Activated CD4-positive, alpha-beta T cell treated with anti-CD3 and anti-CD28 coated beads, Interleukin-2, amount 10 ng/mL, durations not matched to agents 7 days and 5 days (primary cell): ENCODE measurements around the gene VCAM1. TPM values are rescaled to one million over a fixed set of nuclear protein-coding genes. Genes with fewer than 3 reads are reported as not detected.

Experiments used
- CTCF ChIA-PET: fragments of 350-600 bp; sonication (Branson Sonifier 250); formaldehyde crosslinking; loops from one replicate; lab custom pipeline; 2021; ENCODE audit warnings: antibody characterized with exemption; lab: Charles Lee
- POLR2A ChIA-PET: fragments of 350-600 bp; sonication (Branson Sonifier 250); formaldehyde crosslinking; loops from one replicate; lab custom pipeline; 2021; ENCODE audit warnings: antibody characterized with exemption; lab: Charles Lee
- DNase-seq: peaks from one replicate; pipeline ENCODE4 v3.0.0-alpha.2; 2020
- H3K27ac Mint-ChIP-seq: one replicate; pipeline ENCODE4 v1.8.0; 2021; ENCODE audit warnings: mild to moderate bottlenecking, moderate library complexity, mixed read lengths
- H3K27me3 Mint-ChIP-seq: one replicate; pipeline ENCODE4 v1.8.0; 2021; ENCODE audit warnings: mixed read lengths
- H3K36me3 Mint-ChIP-seq: one replicate; pipeline ENCODE4 v1.8.0; 2021; ENCODE audit warnings: low read depth, mixed read lengths
- H3K4me1 Mint-ChIP-seq: one replicate; pipeline ENCODE4 v1.8.0; 2021; ENCODE audit warnings: mixed read lengths
- H3K4me3 Mint-ChIP-seq: one replicate; pipeline ENCODE4 v1.8.0; 2021; ENCODE audit warnings: mild to moderate bottlenecking, moderate library complexity, mixed read lengths
- H3K9me3 Mint-ChIP-seq: one replicate; pipeline ENCODE4 v1.8.0; 2021; ENCODE audit warnings: mixed read lengths
- total RNA-seq, 2 experiments: library from RNA; stranded (reverse); gene quantifications; one replicate each; pipeline ENCODE4 v1.2.3, GENCODE V29; 2021

VCAM1 gene
- not detected for total RNA-seq

- CTCF ChIA-PET: no interaction called here
- Mint-ChIP-seq H3K36me3 (no peaks in the 10 kb centered on the region), H3K27ac (no peak within 1 kb of the TSS), H3K4me3 (no peak within 1 kb of the TSS), H3K9me3 (no peaks in the 10 kb centered on the region), H3K4me1 (no peaks in the 10 kb centered on the region), H3K27me3 (peaks cover 15% of the 10 kb centered on the region)
- no peak for DNase-seq
- POLR2A ChIA-PET: no interaction called here
Measured at GRCh38 chr1:100719490-100719889, at the start of gene VCAM1. VCAM1 (plus strand) TSS chr1:100719742; CDS start chr1:100719861, 119 bp downstream.

DNA sequence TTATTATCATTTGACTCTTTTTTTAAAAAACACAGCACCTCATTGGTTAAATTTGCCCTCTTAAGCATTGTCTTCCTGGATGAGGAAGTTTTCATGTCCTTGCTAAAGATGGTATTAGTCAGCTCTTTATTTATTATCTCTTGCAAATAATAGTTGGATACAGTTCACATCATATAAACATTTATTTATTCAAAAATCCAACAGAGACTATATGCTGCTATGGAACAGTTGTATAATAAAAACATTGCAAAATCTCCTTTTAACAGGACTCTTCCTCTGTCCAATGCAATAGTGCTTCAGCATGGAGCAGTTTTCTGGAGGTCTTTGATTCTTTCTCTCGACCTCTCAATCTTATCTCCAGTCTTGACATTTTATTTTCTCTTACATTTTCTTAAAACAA lies 49.5 kb upstream of the VCAM1 start:
- no peaks in the 10 kb centered on the region for H3K36me3 Mint-ChIP-seq
- peaks cover 5% of the 10 kb centered on the region for H3K27me3 Mint-ChIP-seq
- DNase-seq: no peak
- peaks cover 2% of the 10 kb centered on the region for H3K9me3 Mint-ChIP-seq
- H3K4me1 Mint-ChIP-seq: no peaks in the 10 kb centered on the region
- ChIA-PET POLR2A (no interaction called here), CTCF (no interaction called here)
- no peak overlapping the region for H3K27ac Mint-ChIP-seq
- H3K4me3 Mint-ChIP-seq: no peak overlapping the region

DNA sequence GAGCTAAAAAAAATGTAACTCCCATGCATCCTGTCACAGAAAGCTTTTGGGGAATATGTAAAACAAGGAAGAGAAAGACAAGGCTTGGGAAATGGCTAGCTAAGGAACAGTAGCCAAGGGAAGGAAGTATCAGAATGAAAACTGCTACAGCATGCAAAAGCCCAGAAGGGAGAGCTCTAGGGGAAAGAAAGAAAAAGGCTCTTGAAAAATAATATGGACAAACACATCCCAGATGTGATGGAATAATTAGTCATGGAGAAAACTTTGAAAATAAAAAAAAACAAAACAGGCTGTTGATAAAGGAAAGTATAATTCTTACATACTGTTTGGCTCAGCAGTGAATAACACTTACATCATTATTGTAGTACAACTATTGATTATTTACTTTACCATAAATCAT lies 47.9 kb upstream of the VCAM1 start:
- peaks cover 2% of the 10 kb centered on the region for H3K9me3 Mint-ChIP-seq
- no peak overlapping the region for H3K27ac Mint-ChIP-seq
- POLR2A ChIA-PET: no interaction called here
- CTCF ChIA-PET: no interaction called here
- H3K36me3 Mint-ChIP-seq: no peaks in the 10 kb centered on the region
- H3K4me1 Mint-ChIP-seq: no peaks in the 10 kb centered on the region
- DNase-seq: no peak
- peaks cover 5% of the 10 kb centered on the region for H3K27me3 Mint-ChIP-seq
- H3K4me3 Mint-ChIP-seq: no peak overlapping the region

DNA sequence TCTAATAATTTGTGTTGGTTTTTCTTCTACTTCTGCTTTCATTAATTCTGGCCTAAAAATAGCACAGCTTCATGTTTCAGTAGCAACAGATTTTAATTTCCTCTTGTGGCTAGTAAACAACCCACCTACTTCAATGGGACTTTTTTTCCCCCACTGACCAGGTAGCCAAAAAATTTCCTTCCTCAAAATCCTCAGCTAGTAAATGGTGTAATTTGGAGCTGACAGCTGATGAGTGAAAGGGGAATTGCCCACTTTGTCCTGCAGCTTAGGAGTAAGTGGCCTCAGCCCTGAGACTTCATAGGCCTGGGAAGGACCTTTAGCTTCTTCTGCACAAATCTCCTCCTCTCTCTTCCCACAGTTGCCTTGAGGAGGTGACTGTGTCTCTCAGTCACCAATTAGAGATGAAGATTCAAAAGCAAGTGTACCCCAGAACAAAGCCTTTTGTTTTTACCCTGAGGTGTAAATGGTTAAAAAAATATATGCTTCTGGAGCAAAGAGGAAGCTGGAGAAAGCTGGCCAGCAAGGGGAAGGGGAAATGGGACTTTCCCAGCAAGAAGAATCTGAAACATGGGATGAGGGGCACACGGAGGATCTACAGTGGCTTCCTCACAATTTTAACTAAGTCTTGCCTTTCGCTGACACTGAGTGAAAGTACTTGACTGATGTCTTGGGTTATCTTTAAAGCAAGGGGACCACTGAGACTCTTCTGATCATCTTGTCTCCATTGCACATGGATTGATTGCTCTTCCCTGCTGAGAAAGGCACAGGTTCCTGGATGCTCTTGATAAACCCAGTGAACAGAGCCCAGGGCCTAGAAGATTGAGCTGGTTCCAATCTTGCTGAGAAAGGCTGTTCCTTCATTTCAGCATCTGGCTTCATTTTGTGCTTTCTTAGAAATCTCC lies 35.8 kb upstream of the VCAM1 start:
- Mint-ChIP-seq H3K4me3 (no peak overlapping the region), H3K36me3 (no peaks in the 10 kb centered on the region), H3K27ac (no peak overlapping the region), H3K4me1 (no peaks in the 10 kb centered on the region), H3K9me3 (peaks cover 2% of the 10 kb centered on the region), H3K27me3 (no peaks in the 10 kb centered on the region)
- ChIA-PET CTCF (no interaction called here), POLR2A (no interaction called here)
- no peak for DNase-seq

DNA sequence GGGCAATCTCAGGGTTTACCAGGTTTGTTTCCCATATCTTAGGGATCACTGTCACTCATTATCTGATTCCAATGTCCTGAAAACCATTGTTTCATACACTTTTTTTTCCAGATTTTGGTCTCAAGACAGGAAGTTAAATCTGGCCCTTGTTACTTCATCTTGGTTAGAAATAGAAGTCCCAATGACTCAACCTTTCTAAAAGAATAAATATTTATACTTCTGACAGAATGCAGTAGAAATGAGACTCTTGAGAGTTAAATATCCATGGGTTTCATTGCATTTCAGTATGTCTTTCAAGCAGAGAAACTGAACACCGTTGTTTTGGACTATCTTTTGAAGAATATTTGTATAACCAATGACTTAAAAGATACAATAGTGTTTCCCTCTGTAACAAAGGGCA lies 19.8 kb upstream of the VCAM1 start:
- Mint-ChIP-seq H3K36me3 (no peaks in the 10 kb centered on the region), H3K4me1 (no peaks in the 10 kb centered on the region), H3K9me3 (peaks cover 2% of the 10 kb centered on the region), H3K4me3 (no peak overlapping the region), H3K27ac (no peak overlapping the region), H3K27me3 (peaks cover 20% of the 10 kb centered on the region)
- ChIA-PET CTCF (no interaction called here), POLR2A (no interaction called here)
- no peak for DNase-seq

DNA sequence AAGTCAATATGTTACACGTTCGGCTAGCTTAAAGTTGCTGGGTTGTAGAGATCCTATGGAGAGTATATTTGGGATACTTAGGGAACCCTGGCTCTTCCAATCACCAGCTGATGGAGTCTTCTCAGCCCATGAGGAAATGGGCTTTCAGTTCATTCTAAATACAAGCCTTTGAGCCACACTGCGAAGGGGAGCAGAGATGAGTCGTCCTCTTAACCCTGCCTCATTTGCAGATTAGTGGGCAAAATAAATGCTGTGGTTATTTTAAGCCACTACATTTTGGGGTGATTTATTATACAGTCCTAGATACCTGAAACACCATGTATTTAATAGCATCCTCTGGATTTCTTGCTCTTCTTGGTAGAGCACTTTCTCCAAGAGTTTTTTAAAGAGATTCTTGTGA lies 19.0 kb upstream of the VCAM1 start:
- H3K27ac Mint-ChIP-seq: no peak overlapping the region
- H3K9me3 Mint-ChIP-seq: peaks cover 2% of the 10 kb centered on the region
- POLR2A ChIA-PET: no interaction called here
- peaks cover 19% of the 10 kb centered on the region for H3K27me3 Mint-ChIP-seq
- no peak for DNase-seq
- no peak overlapping the region for H3K4me3 Mint-ChIP-seq
- no peaks in the 10 kb centered on the region for H3K36me3 Mint-ChIP-seq
- no peaks in the 10 kb centered on the region for H3K4me1 Mint-ChIP-seq
- CTCF ChIA-PET: no interaction called here

- Mint-ChIP-seq H3K36me3 (no peaks in the 10 kb centered on the region), H3K4me1 (no peaks in the 10 kb centered on the region), H3K4me3 (no peak overlapping the region), H3K27me3 (peaks cover 16% of the 10 kb centered on the region), H3K9me3 (no peaks in the 10 kb centered on the region), H3K27ac (no peak overlapping the region)
- no peak for DNase-seq
- ChIA-PET POLR2A (no interaction called here), CTCF (no interaction called here)
Measured at GRCh38 chr1:100703052-100703451, 16.5 kb upstream of the VCAM1 start.

DNA sequence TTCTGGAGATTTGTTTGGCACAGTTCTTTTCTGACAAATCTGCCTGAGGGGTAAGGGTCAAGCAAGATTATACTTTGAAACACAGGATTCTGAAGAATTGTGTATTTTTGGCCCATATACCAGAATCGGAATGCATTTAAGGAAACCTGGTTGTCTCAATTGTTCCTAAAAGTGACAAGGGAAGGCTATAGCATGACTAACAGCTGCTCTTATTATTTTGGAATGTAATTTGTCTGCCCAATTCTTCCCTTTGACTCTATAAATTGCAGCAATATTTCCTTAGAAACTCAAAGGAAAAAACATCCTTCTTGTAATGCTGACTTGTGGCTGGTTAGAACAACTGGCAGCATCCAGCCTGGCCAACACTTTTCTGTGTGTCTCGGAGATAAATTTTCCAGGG lies 15.8 kb upstream of the VCAM1 start:
- Mint-ChIP-seq H3K36me3 (no peaks in the 10 kb centered on the region), H3K27me3 (peaks cover 14% of the 10 kb centered on the region), H3K4me3 (no peak overlapping the region), H3K27ac (no peak overlapping the region), H3K4me1 (no peaks in the 10 kb centered on the region), H3K9me3 (no peaks in the 10 kb centered on the region)
- no peak for DNase-seq
- ChIA-PET CTCF (no interaction called here), POLR2A (no interaction called here)

DNA sequence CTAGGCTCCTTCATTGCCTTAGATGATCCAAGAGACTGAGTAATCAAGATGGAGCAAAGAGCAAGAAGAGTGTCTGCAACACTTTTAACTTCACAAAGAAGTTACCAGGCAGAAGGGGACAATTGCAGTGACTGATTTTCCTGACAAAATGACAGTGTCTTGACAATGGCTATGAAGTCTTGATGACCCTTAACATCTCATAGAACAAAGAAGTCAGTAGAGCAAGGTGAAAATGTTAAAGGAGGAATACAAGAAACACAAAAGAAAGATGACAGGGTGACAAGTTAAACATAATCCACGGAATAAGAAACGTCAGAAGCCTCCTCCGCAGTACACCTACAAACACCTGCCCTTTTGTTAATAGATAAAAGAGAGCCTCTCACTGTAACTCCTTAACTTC lies 15.1 kb upstream of the VCAM1 start:
- no peak for DNase-seq
- ChIA-PET POLR2A (no interaction called here), CTCF (no interaction called here)
- no peak overlapping the region for H3K4me3 Mint-ChIP-seq
- H3K9me3 Mint-ChIP-seq: no peaks in the 10 kb centered on the region
- no peaks in the 10 kb centered on the region for H3K4me1 Mint-ChIP-seq
- no peaks in the 10 kb centered on the region for H3K36me3 Mint-ChIP-seq
- H3K27me3 Mint-ChIP-seq: peaks cover 14% of the 10 kb centered on the region
- no peak overlapping the region for H3K27ac Mint-ChIP-seq

DNA sequence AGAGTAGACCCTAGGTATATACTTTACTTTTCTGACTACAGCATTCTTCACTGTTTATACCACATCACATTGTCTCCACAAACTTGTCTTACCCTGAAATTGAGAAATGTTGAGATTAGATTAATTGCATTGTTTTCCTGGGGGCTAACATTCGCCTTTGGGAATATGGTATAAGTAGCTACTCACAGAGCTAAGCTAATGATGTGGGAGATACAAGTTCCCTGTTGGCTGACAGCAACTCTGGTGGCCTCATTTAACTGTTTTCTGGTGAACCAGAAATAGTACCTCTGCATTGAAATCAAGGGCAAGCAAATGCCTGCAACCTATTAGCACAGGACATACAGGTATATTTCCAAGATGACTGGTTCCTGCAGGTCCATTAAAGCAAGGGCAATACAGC lies 13.2 kb upstream of the VCAM1 start:
- POLR2A ChIA-PET: no interaction called here
- Mint-ChIP-seq H3K36me3 (no peaks in the 10 kb centered on the region), H3K9me3 (no peaks in the 10 kb centered on the region), H3K4me1 (no peaks in the 10 kb centered on the region), H3K27ac (no peak overlapping the region), H3K27me3 (peaks cover 15% of the 10 kb centered on the region), H3K4me3 (no peak overlapping the region)
- CTCF ChIA-PET: no interaction called here
- no peak for DNase-seq

- Mint-ChIP-seq H3K27ac (no peak overlapping the region), H3K36me3 (no peaks in the 10 kb centered on the region), H3K27me3 (peaks cover 10% of the 10 kb centered on the region), H3K4me3 (no peak overlapping the region), H3K9me3 (no peaks in the 10 kb centered on the region), H3K4me1 (no peaks in the 10 kb centered on the region)
- POLR2A ChIA-PET: no interaction called here
- CTCF ChIA-PET: interaction anchor here (0.9 kb wide), 1 partner anchor 203 kb away, joined by 3 read pairs; no protein-coding TSS in a partner anchor
- no peak for DNase-seq
Measured at GRCh38 chr1:100706856-100707255, 12.7 kb upstream of the VCAM1 start.

- Mint-ChIP-seq H3K4me1 (peaks cover 12% of the 10 kb centered on the region), H3K4me3 (no peak overlapping the region), H3K9me3 (peaks cover 4% of the 10 kb centered on the region), H3K27ac (no peak overlapping the region), H3K27me3 (peaks cover 7% of the 10 kb centered on the region), H3K36me3 (no peaks in the 10 kb centered on the region)
- CTCF ChIA-PET: no interaction called here
- POLR2A ChIA-PET: no interaction called here
- no peak for DNase-seq
Measured at GRCh38 chr1:100708476-100709062, 11.0 kb upstream of the VCAM1 start.

- Mint-ChIP-seq H3K36me3 (no peaks in the 10 kb centered on the region), H3K4me1 (peaks cover 12% of the 10 kb centered on the region), H3K9me3 (peaks cover 4% of the 10 kb centered on the region), H3K27me3 (peaks cover 9% of the 10 kb centered on the region), H3K27ac (no peak overlapping the region), H3K4me3 (no peak overlapping the region)
- ChIA-PET POLR2A (no interaction called here), CTCF (no interaction called here)
- no peak for DNase-seq
Measured at GRCh38 chr1:100710906-100711682, 8.4 kb upstream of the VCAM1 start.
